PC-3 (cell line): ENCODE results near the gene GSTM3. TPM values are rescaled to one million over a fixed set of nuclear protein-coding genes. Genes with fewer than 3 reads are reported as not detected.

Source experiments
- ATAC-seq: fragments of 200-7000 bp; cut with Tn5 transposase; 2 replicates; pipeline ENCODE4 v1.9.1; 2020; ENCODE audit warnings: mild to moderate bottlenecking, moderate library complexity
- BruUV-seq: library from RNA; stranded (reverse); fragments of 400-500 nt; replicated peaks from 2 replicates; lab custom pipeline; 2021; lab: Mats Ljungman, UMichigan
- CTCF ChIA-PET: fragments of 300-600 bp; sonication (Branson Sonifier 250); formaldehyde crosslinking; loops from one replicate; lab custom pipeline; 2022; ENCODE audit warnings: antibody characterized with exemption; lab: Charles Lee
- POLR2A ChIA-PET: fragments of 300-600 bp; sonication (Branson Sonifier 250); formaldehyde crosslinking; loops from one replicate; lab custom pipeline; 2022; ENCODE audit warnings: antibody characterized with exemption; ENCODE audit not compliant: unreplicated experiment; lab: Charles Lee
- DNase-seq: peaks from one replicate; pipeline ENCODE4 v3.0.0-alpha.2; 2015
- H2AFZ ChIP-seq: fragments of 300-600 bp; sonication (generic); 2 replicates; pipeline ENCODE4 v1.6.0; 2016; ENCODE audit warnings: antibody characterized with exemption, low read length
- H3F3A ChIP-seq: fragments of 300-600 bp; sonication (generic); one replicate; pipeline ENCODE4 v1.6.0; 2017; ENCODE audit warnings: antibody characterized with exemption, low read length, control low read depth, mild to moderate bottlenecking; ENCODE audit not compliant: unreplicated experiment
- H3K27ac ChIP-seq: fragments of 300-600 bp; sonication (generic); 2 replicates; pipeline ENCODE4 v1.5.1; 2016; ENCODE audit warnings: mild to moderate bottlenecking, low read length
- H3K27me3 ChIP-seq: fragments of 300-600 bp; sonication (generic); 2 replicates; pipeline ENCODE4 v1.6.1; 2016; ENCODE audit warnings: low read length, mixed read lengths
- H3K36me3 ChIP-seq: fragments of 300-600 bp; sonication (generic); 2 replicates; pipeline ENCODE4 v1.6.1; 2016; ENCODE audit warnings: low read depth, mixed run types, low read length, mixed read lengths
- H3K4me1 ChIP-seq: fragments of 300-600 bp; sonication (generic); 2 replicates; pipeline ENCODE4 v1.5.1; 2016; ENCODE audit warnings: low read length; ENCODE audit not compliant: insufficient read depth
- H3K4me2 ChIP-seq: fragments of 300-600 bp; sonication (generic); 2 replicates; pipeline ENCODE4 v1.6.0; 2016; ENCODE audit warnings: low read length
- H3K4me3 ChIP-seq: fragments of 300-600 bp; sonication (generic); 2 replicates; pipeline ENCODE4 v1.5.1; 2016; ENCODE audit warnings: mild to moderate bottlenecking, low read length, mixed read lengths
- H3K79me2 ChIP-seq: fragments of 300-600 bp; sonication (generic); 2 replicates; pipeline ENCODE4 v1.6.1; 2017; ENCODE audit warnings: low read length, mixed read lengths
- H3K9ac ChIP-seq: fragments of 300-600 bp; sonication (generic); 2 replicates; pipeline ENCODE4 v1.6.0; 2016; ENCODE audit warnings: mild to moderate bottlenecking, low read length
- H3K9me2 ChIP-seq: fragments of 300-600 bp; sonication (generic); replicated peaks from 2 replicates; pipeline ENCODE4 v1.6.1; 2016; ENCODE audit warnings: mixed run types, low read length, mixed read lengths
- H3K9me3 ChIP-seq: fragments of 300-600 bp; sonication (generic); 2 replicates; pipeline ENCODE4 v1.6.1; 2016; ENCODE audit warnings: low read length, mixed read lengths
- H4K20me1 ChIP-seq: fragments of 300-600 bp; sonication (generic); 2 replicates; pipeline ENCODE4 v1.6.1; 2016; ENCODE audit warnings: low read length, mixed read lengths
- EZH2 ChIP-seq: fragments of 300-600 bp; sonication (generic); IDR thresholded peaks from one replicate; pipeline ENCODE4 v1.6.1; 2017; ENCODE audit warnings: antibody characterized with exemption, mild to moderate bottlenecking, low read length; ENCODE audit not compliant: unreplicated experiment
- EZH2phosphoT487 ChIP-seq: fragments of 300-600 bp; sonication (generic); IDR thresholded peaks from 2 replicates; pipeline ENCODE4 v1.6.1; 2018; ENCODE audit warnings: mild to moderate bottlenecking, antibody characterized with exemption, low read length, borderline replicate concordance
- intact Hi-C: fragments of 100-400 bp; cut with micrococcal nuclease; formaldehyde crosslinking; loops from 2 replicates; pipeline ENCODE4 v1.9.0; 2023
- total RNA-seq: library from RNA; depleted of rRNA; stranded (reverse); fragments of >200 nt; gene quantifications from 2 replicates; pipeline ENCODE4 v1.2.3, GENCODE V29; 2014
- TF ChIP-seq, protein P1 (sequence below): fragments of 300-600 bp; sonication (generic); conservative IDR thresholded peaks from 2 replicates; pipeline ENCODE4 v1.5.1; 2017; ENCODE audit warnings: antibody characterized with exemption, low read depth, mild to moderate bottlenecking, low read length

Gene GSTM3
- total RNA-seq, 1 experiment from 2014 or later = 76.6 TPM

DNA sequence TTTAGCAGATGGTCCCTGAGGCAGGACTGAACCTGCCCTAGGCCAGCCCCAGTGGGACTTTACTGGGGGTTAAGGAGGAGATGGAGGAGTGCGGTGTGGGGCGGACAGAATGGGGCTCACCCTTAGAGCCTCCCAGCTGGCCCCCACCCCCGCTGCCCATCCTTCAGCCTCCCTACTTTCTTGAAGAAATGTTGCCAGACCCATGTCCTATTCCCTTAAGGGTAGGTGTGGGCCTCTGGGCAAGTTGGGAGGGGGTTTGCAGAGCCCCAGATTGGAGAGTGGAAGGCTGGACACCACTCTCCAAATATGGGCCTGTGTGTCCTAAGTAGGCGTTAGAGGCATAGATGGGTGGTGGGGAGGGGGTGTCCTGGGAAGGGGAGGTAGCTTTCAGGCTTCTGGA, 42.1 kb upstream of the GSTM3 start:
- no peaks in the 10 kb centered on the region for H3K27me3 ChIP-seq
- intact Hi-C loops = loop anchor here (2.0 kb wide), 2 partner anchors 56 to 70 kb away; no protein-coding TSS in a partner anchor
- no peak overlapping the region for H3K9ac ChIP-seq
- no peaks in the 10 kb centered on the region for H3K79me2 ChIP-seq
- peak overlapping the region; percentile 48 for H3K4me2 ChIP-seq
- H3K4me1 ChIP-seq = peaks cover 48% of the 10 kb centered on the region
- BruUV-seq = no TSS peak
- H2AFZ ChIP-seq = 0 out of 2 replicates have a peak overlapping the region, but pooled peaks have one; percentile 41
- H3F3A ChIP-seq = no peaks in the 10 kb centered on the region
- H3K9me3 ChIP-seq = no peaks in the 10 kb centered on the region
- ChIA-PET POLR2A (no interaction called here), CTCF (interaction anchor here (1.2 to 2.1 kb wide), 2 partner anchors 201 to 202 kb away, joined by 4 to 8 read pairs; partner anchors contain the start of gene AHCYL1)
- no peaks in the 10 kb centered on the region for H4K20me1 ChIP-seq
- DNase-seq (no peak), ATAC-seq (no peak)
- TF ChIP-seq EZH2phosphoT487 (no peak), EZH2 (no peak)
- TF ChIP-seq, protein P1, sequence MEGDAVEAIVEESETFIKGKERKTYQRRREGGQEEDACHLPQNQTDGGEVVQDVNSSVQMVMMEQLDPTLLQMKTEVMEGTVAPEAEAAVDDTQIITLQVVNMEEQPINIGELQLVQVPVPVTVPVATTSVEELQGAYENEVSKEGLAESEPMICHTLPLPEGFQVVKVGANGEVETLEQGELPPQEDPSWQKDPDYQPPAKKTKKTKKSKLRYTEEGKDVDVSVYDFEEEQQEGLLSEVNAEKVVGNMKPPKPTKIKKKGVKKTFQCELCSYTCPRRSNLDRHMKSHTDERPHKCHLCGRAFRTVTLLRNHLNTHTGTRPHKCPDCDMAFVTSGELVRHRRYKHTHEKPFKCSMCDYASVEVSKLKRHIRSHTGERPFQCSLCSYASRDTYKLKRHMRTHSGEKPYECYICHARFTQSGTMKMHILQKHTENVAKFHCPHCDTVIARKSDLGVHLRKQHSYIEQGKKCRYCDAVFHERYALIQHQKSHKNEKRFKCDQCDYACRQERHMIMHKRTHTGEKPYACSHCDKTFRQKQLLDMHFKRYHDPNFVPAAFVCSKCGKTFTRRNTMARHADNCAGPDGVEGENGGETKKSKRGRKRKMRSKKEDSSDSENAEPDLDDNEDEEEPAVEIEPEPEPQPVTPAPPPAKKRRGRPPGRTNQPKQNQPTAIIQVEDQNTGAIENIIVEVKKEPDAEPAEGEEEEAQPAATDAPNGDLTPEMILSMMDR = no peak
- no peaks in the 10 kb centered on the region for H3K9me2 ChIP-seq
- no peak overlapping the region for H3K4me3 ChIP-seq
- H3K27ac ChIP-seq = no peak overlapping the region
- H3K36me3 ChIP-seq = no peaks in the 10 kb centered on the region

GRCh38 chr1:109782514-109782913, 41.7 kb upstream of the GSTM3 start:
- ATAC-seq (no peak), DNase-seq (no peak)
- TF ChIP-seq EZH2phosphoT487 (no peak), EZH2 (no peak)
- TF ChIP-seq, protein P1 = no peak
- peaks cover 44% of the 10 kb centered on the region for H3K4me1 ChIP-seq
- BruUV-seq = no TSS peak
- H3K4me3 ChIP-seq = no peak overlapping the region
- no peaks in the 10 kb centered on the region for H3K9me3 ChIP-seq
- no peaks in the 10 kb centered on the region for H3K9me2 ChIP-seq
- ChIA-PET POLR2A (no interaction called here), CTCF (interaction anchor here (1.2 to 2.1 kb wide), 2 partner anchors 201 to 202 kb away, joined by 4 to 8 read pairs; partner anchors contain the start of gene AHCYL1)
- no peaks in the 10 kb centered on the region for H3K27me3 ChIP-seq
- H3K4me2 ChIP-seq = no peak overlapping the region
- no peaks in the 10 kb centered on the region for H3K79me2 ChIP-seq
- H4K20me1 ChIP-seq = no peaks in the 10 kb centered on the region
- no peak overlapping the region for H2AFZ ChIP-seq
- H3K9ac ChIP-seq = no peak overlapping the region
- intact Hi-C loops = loop anchor here (2.0 kb wide), 2 partner anchors 56 to 70 kb away; no protein-coding TSS in a partner anchor
- no peaks in the 10 kb centered on the region for H3F3A ChIP-seq
- H3K27ac ChIP-seq = no peak overlapping the region
- no peaks in the 10 kb centered on the region for H3K36me3 ChIP-seq

DNA sequence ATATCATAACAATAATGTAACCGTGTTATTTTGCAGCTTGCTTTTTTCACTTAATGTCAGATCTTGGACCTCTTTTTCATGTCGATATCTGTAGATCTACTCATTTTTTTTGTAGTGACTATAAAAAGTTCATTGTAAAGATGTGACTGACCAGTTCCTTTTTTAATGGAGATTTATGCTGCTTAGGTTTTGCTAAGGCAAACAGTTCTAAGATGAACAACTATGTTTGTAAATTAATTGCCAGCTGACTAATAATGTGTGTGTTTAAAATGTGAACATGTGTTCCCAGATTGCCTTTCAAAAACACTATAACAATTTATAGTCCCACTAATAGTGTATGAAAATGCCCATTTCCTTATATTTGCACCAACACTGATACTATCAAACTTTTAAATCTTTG, 41.0 kb upstream of the GSTM3 start:
- Histone ChIP-seq H3K4me1 (peaks cover 38% of the 10 kb centered on the region), H3K27ac (0 out of 2 replicates have a peak overlapping the region, but pooled peaks have one; percentile 0), H3K4me2 (no peak overlapping the region), H3K9me2 (no peaks in the 10 kb centered on the region), H2AFZ (no peak overlapping the region), H4K20me1 (no peaks in the 10 kb centered on the region), H3K9me3 (no peaks in the 10 kb centered on the region), H3K79me2 (no peaks in the 10 kb centered on the region), H3K27me3 (no peaks in the 10 kb centered on the region), H3K36me3 (no peaks in the 10 kb centered on the region), H3K4me3 (no peak overlapping the region), H3K9ac (no peak overlapping the region), H3F3A (no peaks in the 10 kb centered on the region)
- TF ChIP-seq, protein P1 = no peak
- TF ChIP-seq EZH2phosphoT487 (no peak), EZH2 (no peak)
- CTCF ChIA-PET = interaction anchor here (0.6 to 2.1 kb wide), 3 partner anchors 9 to 203 kb away, joined by 3 to 8 read pairs (median 4); partner anchors contain the start of gene AHCYL1
- no TSS peak for BruUV-seq
- intact Hi-C loops = loop anchor here (2.0 kb wide), 2 partner anchors 57 to 71 kb away; no protein-coding TSS in a partner anchor
- DNase-seq = peak; percentile 38
- peak; percentile 35 for ATAC-seq
- POLR2A ChIA-PET = no interaction called here
